H1 (cell line): ENCODE data around the gene TCAF1. TPM values are rescaled to one million over a fixed set of nuclear protein-coding genes. Genes with fewer than 3 reads are reported as not detected.

Source experiments
- CTCF ChIA-PET: fragments of 300-600 bp; sonication (Branson Sonifier 250); formaldehyde crosslinking; loops from one replicate; lab custom pipeline; 2021; ENCODE audit not compliant: partially characterized antibody; lab: Charles Lee
- POLR2A ChIA-PET: fragments of 300-600 bp; sonication (Branson Sonifier 250); formaldehyde crosslinking; loops from one replicate; lab custom pipeline; 2021; ENCODE audit warnings: inconsistent platforms; ENCODE audit not compliant: partially characterized antibody; lab: Charles Lee
- DNase-seq, 2 experiments: peaks; one replicate each; pipeline versions ENCODE4 v3.0.0 to v3.0.0-alpha.2; 2010 to 2022; ENCODE audit warnings: low spot score in 2 of 2, low read depth in 1 of 2, mixed read lengths in 1 of 2
- FAIRE-seq: peaks from 2 replicates; lab custom pipeline; 2011; peaks lifted over from hg19 to GRCh38; lab: Jason Lieb, UNC
- H2AFZ ChIP-seq: 2 replicates; pipeline ENCODE4 v1.8.1; 2012; ENCODE audit warnings: low read length, inconsistent platforms
- H2AK5ac ChIP-seq: 2 replicates; pipeline ENCODE4 v1.6.1; 2013; ENCODE audit warnings: low read depth, low read length
- H2BK120ac ChIP-seq: replicated peaks from 2 replicates; pipeline ENCODE3; 2013; ENCODE audit warnings: low read depth, low read length, inconsistent platforms
- H2BK12ac ChIP-seq: 2 replicates; pipeline ENCODE4 v1.6.1; 2013; ENCODE audit warnings: low read depth, low read length
- H2BK15ac ChIP-seq: 2 replicates; pipeline ENCODE4 v1.6.1; 2013; ENCODE audit warnings: low read length
- H2BK20ac ChIP-seq: 2 replicates; pipeline ENCODE4 v1.6.1; 2013; ENCODE audit warnings: low read length
- H2BK5ac ChIP-seq: 2 replicates; pipeline ENCODE4 v1.6.1; 2013; ENCODE audit warnings: low read depth, low read length
- H3K14ac ChIP-seq: 2 replicates; pipeline ENCODE4 v1.6.1; 2013; ENCODE audit warnings: inconsistent platforms; ENCODE audit not compliant: insufficient read length
- H3K18ac ChIP-seq: 2 replicates; pipeline ENCODE4 v1.6.1; 2013; ENCODE audit warnings: low read length; ENCODE audit errors: extremely low read depth
- H3K23ac ChIP-seq: 2 replicates; pipeline ENCODE4 v1.6.1; 2013; ENCODE audit warnings: inconsistent platforms; ENCODE audit not compliant: insufficient read length
- H3K23me2 ChIP-seq: 2 replicates; pipeline ENCODE4 v1.6.1; 2013; ENCODE audit warnings: low read depth, low read length
- H3K27ac ChIP-seq: 2 replicates; pipeline ENCODE4 v1.6.1; 2011; ENCODE audit warnings: low read depth, low read length, inconsistent platforms
- H3K27me3 ChIP-seq, 4 experiments: replicated peaks in 1 of 4; 1 replicate in 1 of 4; 2 replicates in 3 of 4; pipeline versions ENCODE4 v1.6.1 to v1.8.1; 2011 to 2013; ENCODE audit warnings: low read length in 3 of 4, mild to moderate bottlenecking in 3 of 4, inconsistent platforms in 2 of 4, mixed read lengths in 2 of 4, moderate library complexity in 1 of 4; ENCODE audit not compliant: control insufficient read depth in 3 of 4, insufficient read depth in 3 of 4; ENCODE audit errors: extremely low read depth in 1 of 4
- H3K36me3 ChIP-seq, 4 experiments: 2 replicates each; pipeline versions ENCODE4 v1.6.1 to v1.8.1; 2011 to 2013; ENCODE audit warnings: mild to moderate bottlenecking in 4 of 4, low read length in 3 of 4, moderate library complexity in 2 of 4, control low read depth in 1 of 4, inconsistent platforms in 1 of 4; ENCODE audit not compliant: insufficient read depth in 4 of 4, control insufficient read depth in 2 of 4
- H3K4ac ChIP-seq: replicated peaks from 2 replicates; pipeline ENCODE3; 2013; ENCODE audit warnings: low read length, low read depth, mixed read lengths, inconsistent platforms; ENCODE audit not compliant: insufficient read length
- H3K4me1 ChIP-seq, 4 experiments: replicated peaks in 1 of 4; 1 replicate in 1 of 4; 2 replicates in 3 of 4; pipeline versions ENCODE4 v1.6.1 to v1.8.1; 2011 to 2013; ENCODE audit warnings: low read length in 3 of 4, inconsistent platforms in 2 of 4, mixed read lengths in 1 of 4; ENCODE audit not compliant: insufficient read depth in 4 of 4, control insufficient read depth in 3 of 4
- H3K4me2 ChIP-seq, 2 experiments: 2 replicates each; pipeline versions ENCODE4 v1.6.1 to v1.8.1; 2011 to 2013; ENCODE audit warnings: low read depth in 2 of 2, low read length in 2 of 2, control low read depth in 1 of 2, inconsistent platforms in 1 of 2, mild to moderate bottlenecking in 1 of 2; ENCODE audit not compliant: insufficient read depth in 1 of 2
- H3K4me3 ChIP-seq, 4 experiments: fragments of 200-600, 300-600 bp in 1 of 4; sonication (generic), shearing (Covaris generic), sonication (Bioruptor Twin) in 1 of 4; 2 replicates each; pipeline versions ENCODE4 v1.5.1 to v1.8.1; 2011 to 2016; ENCODE audit warnings: low read length in 4 of 4, low read depth in 3 of 4, control low read depth in 2 of 4, inconsistent platforms in 2 of 4, mild to moderate bottlenecking in 2 of 4, mixed read lengths in 1 of 4, moderate library complexity in 1 of 4; ENCODE audit not compliant: insufficient read depth in 2 of 4; ENCODE audit errors: extremely low read depth in 1 of 4
- H3K56ac ChIP-seq: replicated peaks from 2 replicates; pipeline ENCODE3; 2013; ENCODE audit warnings: low read depth, mild to moderate bottlenecking, mixed read lengths, low read length, inconsistent platforms; ENCODE audit not compliant: insufficient read length
- H3K79me1 ChIP-seq: 2 replicates; pipeline ENCODE4 v1.6.1; 2013; ENCODE audit warnings: low read depth, low read length, control low read depth
- H3K79me2 ChIP-seq, 2 experiments: 2 replicates each; pipeline versions ENCODE4 v1.6.1 to v1.8.1; 2012 to 2013; ENCODE audit warnings: low read length in 2 of 2, mild to moderate bottlenecking in 2 of 2, inconsistent platforms in 1 of 2; ENCODE audit not compliant: insufficient read depth in 2 of 2, control insufficient read depth in 1 of 2
- H3K9ac ChIP-seq, 4 experiments: replicated peaks in 1 of 4; 1 replicate in 1 of 4; 2 replicates in 3 of 4; pipeline versions ENCODE4 v1.6.1 to v1.8.1; 2011 to 2013; ENCODE audit warnings: low read depth in 3 of 4, low read length in 3 of 4, control low read depth in 2 of 4, mild to moderate bottlenecking in 2 of 4, moderate library complexity in 2 of 4, inconsistent platforms in 1 of 4; ENCODE audit errors: extremely low read depth in 1 of 4
- H3K9me3 ChIP-seq, 2 experiments: 2 replicates each; pipeline versions ENCODE4 v1.6.1 to v1.8.1; 2012 to 2013; ENCODE audit warnings: mild to moderate bottlenecking in 2 of 2, moderate library complexity in 2 of 2, control low read depth in 1 of 2, inconsistent platforms in 1 of 2, low read depth in 1 of 2, low read length in 1 of 2, mixed read lengths in 1 of 2; ENCODE audit not compliant: insufficient read depth in 2 of 2
- H4K20me1 ChIP-seq, 2 experiments: replicated peaks in 1 of 2; 2 replicates each; pipeline versions ENCODE3 to v1.8.1; 2011 to 2013; ENCODE audit warnings: inconsistent platforms in 2 of 2, low read length in 2 of 2, mild to moderate bottlenecking in 1 of 2; ENCODE audit not compliant: insufficient read depth in 2 of 2, control insufficient read depth in 1 of 2
- H4K5ac ChIP-seq: 2 replicates; pipeline ENCODE4 v1.6.1; 2013; ENCODE audit warnings: low read length, low read depth, mixed read lengths, inconsistent platforms; ENCODE audit not compliant: insufficient read length
- H4K8ac ChIP-seq: 2 replicates; pipeline ENCODE4 v1.8.0; 2013; ENCODE audit warnings: mild to moderate bottlenecking, moderate library complexity, low read length, inconsistent platforms; ENCODE audit not compliant: insufficient read depth; ENCODE audit errors: extremely low read depth
- H4K91ac ChIP-seq: replicated peaks from 2 replicates; pipeline ENCODE3; 2013; ENCODE audit warnings: low read length, mixed read lengths, inconsistent platforms; ENCODE audit not compliant: insufficient read length
- ASH2L ChIP-seq: fragments of 200-600, 300-600 bp; sonication (generic); IDR thresholded peaks from one replicate; pipeline ENCODE4 v1.7.1; 2017; ENCODE audit warnings: low read length
- CHD2 ChIP-seq: IDR thresholded peaks from 2 replicates; pipeline ENCODE4 v1.6.1; 2012; ENCODE audit warnings: low read length, improper control_type of control experiment
- CTBP2 ChIP-seq: IDR thresholded peaks from 2 replicates; pipeline ENCODE4 v1.7.0; 2011; ENCODE audit warnings: borderline replicate concordance, mild to moderate bottlenecking, moderate library complexity, mixed read lengths, low read length; ENCODE audit not compliant: insufficient read depth, insufficient read length
- POLR2A ChIP-seq, 2 experiments: IDR thresholded peaks; 1 replicate in 1 of 2; 2 replicates in 1 of 2; pipeline ENCODE4 v1.6.1; 2011; ENCODE audit warnings: low read depth in 2 of 2, low read length in 2 of 2, mild to moderate bottlenecking in 2 of 2; ENCODE audit errors: control extremely low read depth in 1 of 2
- POLR2AphosphoS5 ChIP-seq: IDR thresholded peaks from 2 replicates; pipeline ENCODE4 v1.6.1; 2011; ENCODE audit warnings: low read depth, low read length
- RXRA ChIP-seq: IDR thresholded peaks from 2 replicates; pipeline ENCODE4 v1.6.1; 2011; ENCODE audit warnings: low read depth, mild to moderate bottlenecking, low read length, moderate library complexity; ENCODE audit not compliant: insufficient read depth
- SIX5 ChIP-seq: IDR thresholded peaks from 2 replicates; pipeline ENCODE4 v1.6.1; 2011; ENCODE audit warnings: mild to moderate bottlenecking, low read depth, low read length
- TCF12 ChIP-seq: IDR thresholded peaks from 2 replicates; pipeline ENCODE4 v1.6.1; 2011; ENCODE audit warnings: low read depth, mild to moderate bottlenecking, low read length
- YY1 ChIP-seq: IDR thresholded peaks from 2 replicates; pipeline ENCODE4 v1.6.1; 2011; ENCODE audit warnings: low read depth, mild to moderate bottlenecking, low read length
- ZNF274 ChIP-seq: IDR thresholded peaks from 2 replicates; pipeline ENCODE4 v1.7.0; 2012; ENCODE audit warnings: low read length, borderline replicate concordance; ENCODE audit errors: extremely low read depth
- polyA plus RNA-seq, 7 experiments: library from polyadenylated mRNA; depleted of rRNA in 3 of 7; stranded (reverse) in 5 of 7; unstranded in 2 of 7; fragments of >200 nt in 5 of 7; fragments of 200-250 nt in 2 of 7; gene quantifications; 1 replicate in 5 of 7; 2 replicates in 1 of 7; 4 replicates in 1 of 7; pipeline versions ENCODE4 v1.2.1 to v1.2.3, GENCODE V29; 2011 to 2013; ENCODE audit warnings: missing spikeins in 2 of 7, mixed read lengths in 2 of 7
- total RNA-seq: library from RNA; stranded (reverse); fragmentation: NEBNext Ultra II Directional; extraction: Animal tissue kit (Norgen Biotek cat#: 25700); gene quantifications from 2 replicates; pipeline ENCODE4 v1.2.1, GENCODE V29; 2021

TCAF1 gene
- total and polyA plus RNA-seq, 2 of the 8 experiments (the other 6 are each of a cell fraction or from before 2014, with no cell fraction given) = 9.6 to 28.0 TPM

DNA sequence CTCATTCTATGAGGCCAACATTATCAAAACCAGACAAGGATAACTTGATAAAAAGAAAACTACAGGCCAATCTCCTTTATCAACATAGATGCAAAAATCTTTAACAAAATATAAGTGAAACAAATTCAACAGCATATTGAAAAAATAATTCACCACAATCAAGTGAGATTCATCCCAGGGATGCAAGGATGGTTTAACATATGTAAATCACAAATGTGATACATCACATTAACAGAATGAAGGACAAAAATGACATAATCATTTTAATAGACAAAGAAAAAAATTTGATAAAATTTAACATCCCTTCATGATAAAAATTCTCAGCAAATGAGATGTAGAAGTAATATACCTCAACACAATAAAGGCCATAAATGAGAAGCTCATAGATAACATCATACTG, 53.8 kb downstream of the TCAF1 start:
- CTCF ChIA-PET = interaction anchor here (0.9 to 1.0 kb wide), 2 partner anchors 44 to 666 kb away, joined by 3 read pairs; no protein-coding TSS in a partner anchor
- H2AFZ ChIP-seq = no peak overlapping the region
- no peaks in the 10 kb centered on the region for H3K79me2 ChIP-seq

More for the DNA sequence above, 53.8 kb downstream of the TCAF1 start:
- H3K18ac ChIP-seq = no peak overlapping the region
- no peak overlapping the region for H2BK120ac ChIP-seq
- H3K4ac ChIP-seq = no peak overlapping the region
- H4K8ac ChIP-seq = no peak overlapping the region
- no peak overlapping the region for H3K56ac ChIP-seq
- H2BK5ac ChIP-seq = no peak overlapping the region
- H4K20me1 ChIP-seq = peaks cover 0 to 1% of the 10 kb centered on the region in 2 experiments
- FAIRE-seq (no peak), DNase-seq (no peak)
- no peaks in the 10 kb centered on the region for H3K4me1 ChIP-seq
- no peak overlapping the region for H3K4me3 ChIP-seq
- no peak overlapping the region for H4K91ac ChIP-seq
- H2BK12ac ChIP-seq = no peak overlapping the region
- H3K9me3 ChIP-seq = no peaks in the 10 kb centered on the region
- H3K27ac ChIP-seq = no peak overlapping the region
- H3K79me1 ChIP-seq = no peaks in the 10 kb centered on the region
- H3K23me2 ChIP-seq = no peaks in the 10 kb centered on the region
- TF ChIP-seq RXRA (no peak), TCF12 (no peak), YY1 (no peak), POLR2AphosphoS5 (no peak), ZNF274 (no peak), CHD2 (no peak), SIX5 (no peak), CTBP2 (no peak), ASH2L (no peak), POLR2A (IDR thresholded peaks at IDR 0.05; ENCODE audit: control extremely low read depth in 1 of 2, low read depth in 2 of 2, low read length in 2 of 2) (no peak)
- no peak overlapping the region for H3K9ac ChIP-seq
- no peak overlapping the region for H3K23ac ChIP-seq
- no peak overlapping the region for H3K4me2 ChIP-seq
- no peak overlapping the region for H2BK15ac ChIP-seq
- H2AK5ac ChIP-seq = no peak overlapping the region
- no peak overlapping the region for H4K5ac ChIP-seq
- H3K14ac ChIP-seq = no peak overlapping the region
- POLR2A ChIA-PET = interaction anchor here (1.0 kb wide), 1 partner anchor 34 kb away, joined by 3 read pairs; no protein-coding TSS in a partner anchor
- H3K27me3 ChIP-seq = no peaks in the 10 kb centered on the region
- H3K36me3 ChIP-seq = no peaks in the 10 kb centered on the region
- H2BK20ac ChIP-seq = no peak overlapping the region
